Astrocyte of the cerebellum (primary cell): ENCODE measurements around the gene CAMTA1.

ENCODE experiments used
- DNase-seq: peaks from one replicate; pipeline ENCODE4 v3.0.0-alpha.2; 2011; ENCODE audit warnings: low read depth
- H3K4me3 ChIP-seq: 2 replicates; pipeline ENCODE4 v1.5.1; 2011; ENCODE audit warnings: mild to moderate bottlenecking, low read depth, low read length, moderate library complexity
- in situ Hi-C: cut with HindIII; loops from 2 replicates; pipeline ENCODE4 v1.10.0; 2017; ENCODE audit warnings: low sequenced_read_pairs
- TF ChIP-seq, protein P1 (sequence below): IDR thresholded peaks from 2 replicates; pipeline ENCODE4 v1.5.1; 2012; ENCODE audit warnings: low read length, low read depth, moderate library complexity, mild to moderate bottlenecking; ENCODE audit errors: missing control alignments

CAMTA1 gene

GRCh38 chr1:6975331-6976043 is 190.2 kb downstream of the CAMTA1 start:
- in situ Hi-C loops = no loop called here
- no peak for DNase-seq
- no peak overlapping the region for H3K4me3 ChIP-seq
- TF ChIP-seq, protein P1, sequence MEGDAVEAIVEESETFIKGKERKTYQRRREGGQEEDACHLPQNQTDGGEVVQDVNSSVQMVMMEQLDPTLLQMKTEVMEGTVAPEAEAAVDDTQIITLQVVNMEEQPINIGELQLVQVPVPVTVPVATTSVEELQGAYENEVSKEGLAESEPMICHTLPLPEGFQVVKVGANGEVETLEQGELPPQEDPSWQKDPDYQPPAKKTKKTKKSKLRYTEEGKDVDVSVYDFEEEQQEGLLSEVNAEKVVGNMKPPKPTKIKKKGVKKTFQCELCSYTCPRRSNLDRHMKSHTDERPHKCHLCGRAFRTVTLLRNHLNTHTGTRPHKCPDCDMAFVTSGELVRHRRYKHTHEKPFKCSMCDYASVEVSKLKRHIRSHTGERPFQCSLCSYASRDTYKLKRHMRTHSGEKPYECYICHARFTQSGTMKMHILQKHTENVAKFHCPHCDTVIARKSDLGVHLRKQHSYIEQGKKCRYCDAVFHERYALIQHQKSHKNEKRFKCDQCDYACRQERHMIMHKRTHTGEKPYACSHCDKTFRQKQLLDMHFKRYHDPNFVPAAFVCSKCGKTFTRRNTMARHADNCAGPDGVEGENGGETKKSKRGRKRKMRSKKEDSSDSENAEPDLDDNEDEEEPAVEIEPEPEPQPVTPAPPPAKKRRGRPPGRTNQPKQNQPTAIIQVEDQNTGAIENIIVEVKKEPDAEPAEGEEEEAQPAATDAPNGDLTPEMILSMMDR = no peak

DNA sequence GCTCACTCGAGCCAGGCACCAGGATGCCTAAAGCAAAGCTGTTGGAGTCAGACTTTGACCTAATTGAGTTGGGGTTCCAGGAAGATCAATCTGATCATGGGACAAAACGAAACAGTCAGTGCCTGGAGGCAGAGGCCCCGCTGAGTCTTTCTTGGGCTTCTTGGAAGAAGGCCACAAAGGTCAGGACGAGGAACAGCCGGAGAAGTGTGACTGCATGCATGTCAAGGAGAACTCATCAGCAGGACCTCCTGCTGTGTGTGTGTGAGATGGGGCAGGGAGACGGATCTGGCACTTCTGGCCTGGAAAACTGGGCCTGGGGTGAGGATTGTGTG is 190.8 kb downstream of the CAMTA1 start:
- no peak overlapping the region for H3K4me3 ChIP-seq
- in situ Hi-C loops = no loop called here
- DNase-seq = no peak
- TF ChIP-seq, protein P1 = no peak

DNA sequence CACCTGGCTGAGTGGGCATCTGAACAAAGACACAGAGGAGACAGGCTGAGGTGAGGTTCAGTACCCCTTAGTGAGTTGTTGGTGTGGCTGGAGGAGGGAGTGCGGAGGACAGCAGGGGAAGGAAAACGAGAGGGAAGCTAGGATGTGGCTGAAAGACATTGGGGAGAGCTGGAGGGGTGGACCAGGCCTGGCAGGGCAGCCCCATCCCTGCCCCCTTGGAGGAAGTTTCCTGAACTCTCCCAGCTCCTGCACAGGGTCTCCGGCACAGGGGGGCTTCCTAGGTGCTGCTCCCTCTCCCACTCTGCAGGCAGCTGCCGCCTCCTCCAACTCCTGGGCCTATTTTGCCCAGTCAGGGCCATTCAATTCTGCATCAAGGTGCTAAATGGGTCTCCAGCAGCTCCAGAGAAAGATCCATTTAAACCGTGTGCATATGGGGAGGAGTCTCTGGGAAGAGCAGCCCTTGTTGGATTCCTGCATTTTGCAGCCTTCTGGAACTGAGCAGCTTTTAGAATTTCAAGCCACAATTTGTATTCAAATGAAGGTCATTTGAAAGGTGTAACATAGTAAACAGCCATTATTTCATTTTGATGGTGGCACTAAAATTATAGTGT is 193.9 kb downstream of the CAMTA1 start:
- H3K4me3 ChIP-seq = no peak overlapping the region
- no peak for DNase-seq
- in situ Hi-C loops = no loop called here
- TF ChIP-seq, protein P1 = no peak

DNA sequence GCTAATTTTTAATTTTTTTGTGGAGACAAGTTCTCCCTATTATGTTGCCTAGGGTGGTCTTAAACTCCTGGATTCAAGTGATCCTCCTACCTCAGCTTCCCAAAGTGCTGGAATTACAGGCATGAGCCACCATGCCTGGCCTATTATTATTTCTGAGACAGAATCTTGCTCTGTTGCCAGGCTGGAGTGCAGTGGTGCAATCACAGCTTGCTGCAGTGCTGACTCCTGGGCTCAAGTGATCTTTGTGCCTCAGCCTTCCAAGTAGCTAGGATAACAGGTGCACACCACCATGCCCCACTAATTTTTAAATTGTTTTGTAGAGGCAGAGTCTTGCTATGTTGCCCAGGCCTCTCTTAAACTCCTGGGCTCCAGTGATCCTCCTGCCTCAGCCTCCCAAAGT is 196.3 kb downstream of the CAMTA1 start:
- DNase-seq = no peak
- in situ Hi-C loops = no loop called here
- no peak overlapping the region for H3K4me3 ChIP-seq
- TF ChIP-seq, protein P1 = no peak

DNA sequence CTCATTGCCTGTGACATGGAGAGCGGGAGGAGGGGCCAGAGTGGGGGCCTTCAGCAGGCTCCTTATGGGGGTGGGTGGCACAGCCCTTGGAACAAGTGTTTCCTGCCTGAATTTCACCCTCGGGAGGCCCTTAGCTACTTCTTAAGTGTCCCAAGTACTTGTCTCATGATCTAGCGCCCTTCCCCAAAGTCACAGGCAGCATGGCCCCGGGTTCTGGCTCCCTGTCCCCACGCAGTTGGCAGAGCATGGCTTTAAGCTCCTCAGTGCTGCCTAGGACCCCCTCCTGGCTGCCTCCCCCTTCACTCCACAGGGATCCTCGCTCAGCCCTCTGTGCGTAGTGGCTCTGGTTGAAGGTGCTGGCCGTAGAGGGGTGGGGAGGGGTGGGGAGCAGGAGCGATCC is 197.2 kb downstream of the CAMTA1 start:
- DNase-seq = no peak
- no peak overlapping the region for H3K4me3 ChIP-seq
- TF ChIP-seq, protein P1 = no peak
- in situ Hi-C loops = no loop called here

DNA sequence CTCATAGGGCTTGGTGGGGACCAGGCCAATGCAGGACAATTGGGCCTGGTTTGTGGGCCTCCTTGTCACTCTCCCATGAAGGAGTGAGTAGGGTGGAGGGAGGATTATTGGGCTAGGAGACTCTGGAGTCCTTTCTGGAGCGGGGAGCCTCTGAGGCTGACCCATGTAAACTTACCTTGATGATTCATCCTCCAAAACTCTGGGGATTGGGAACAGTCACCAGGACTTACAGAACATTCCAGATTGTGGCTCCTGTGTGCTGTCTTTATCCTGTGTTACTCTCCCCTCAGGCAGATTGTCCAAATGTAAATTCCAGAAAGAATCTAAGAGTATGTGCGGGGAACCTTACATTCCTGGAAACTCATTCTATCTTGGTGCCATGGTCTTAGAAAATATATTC is 197.6 kb downstream of the CAMTA1 start:
- no peak overlapping the region for H3K4me3 ChIP-seq
- no peak for DNase-seq
- in situ Hi-C loops = no loop called here
- TF ChIP-seq, protein P1 = no peak
